GM12878 (cell line): ENCODE results near the gene CACNG4. TPM values are rescaled to one million over a fixed set of nuclear protein-coding genes. Genes with fewer than 3 reads are reported as not detected.

ENCODE experiments used
- ATAC-seq: fragments of 200-7000 bp; cut with Tn5 transposase; 3 replicates; pipeline ENCODE4 v1.9.1; 2020; ENCODE audit warnings: mild to moderate bottlenecking, moderate library complexity
- BruUV-seq: library from RNA; stranded (reverse); fragments of 400-500 nt; replicated peaks from 2 replicates; lab custom pipeline; 2021; lab: Mats Ljungman, UMichigan
- CTCF ChIA-PET: fragments of 300-600 bp; sonication (Branson Sonifier 250); formaldehyde crosslinking; extraction: SDS; loops from one replicate; lab custom pipeline; 2021; ENCODE audit warnings: inconsistent platforms; lab: Yijun Ruan, JAX
- POLR2A ChIA-PET: fragments of 350-600 bp; formaldehyde crosslinking; extraction: SDS; loops from one replicate; lab custom pipeline; 2021; ENCODE audit warnings: inconsistent platforms; lab: Charles Lee
- RAD21 ChIA-PET: fragments of 300-600 bp; sonication (Branson Sonifier 250); formaldehyde crosslinking; loops from one replicate; lab custom pipeline; 2023; ENCODE audit warnings: antibody characterized with exemption; ENCODE audit not compliant: unreplicated experiment; lab: Charles Lee
- SMC1A ChIA-PET: fragments of 300-600 bp; sonication (Branson Sonifier 250); formaldehyde crosslinking; loops from one replicate; lab custom pipeline; 2023; ENCODE audit not compliant: unreplicated experiment, uncharacterized antibody; lab: Charles Lee
- DNase-seq: peaks from one replicate; pipeline ENCODE4 v3.0.0-alpha.2; 2011; ENCODE audit warnings: low read depth, low spot score
- FAIRE-seq: peaks from 3 replicates; lab custom pipeline; 2011; peaks lifted over from hg19 to GRCh38; lab: Jason Lieb, UNC
- H2AFZ ChIP-seq: 2 replicates; pipeline ENCODE4 v1.6.0; 2011; ENCODE audit warnings: low read depth, low read length, control low read depth; ENCODE audit not compliant: control insufficient read depth
- H3K27ac ChIP-seq: 2 replicates; pipeline ENCODE4 v1.5.1; 2011; ENCODE audit warnings: control low read depth; ENCODE audit not compliant: control insufficient read depth, insufficient read depth
- H3K27me3 ChIP-seq, 2 experiments: replicated peaks in 1 of 2; 2 replicates each; pipeline versions ENCODE4 v1.6.0 to v1.6.1; 2011; ENCODE audit warnings: low read length in 1 of 2; ENCODE audit not compliant: control insufficient read depth in 2 of 2, insufficient read depth in 2 of 2
- H3K36me3 ChIP-seq, 2 experiments: 2 replicates each; pipeline ENCODE4 v1.5.1; 2011; ENCODE audit warnings: low read length in 1 of 2; ENCODE audit not compliant: control insufficient read depth in 2 of 2, insufficient read depth in 2 of 2
- H3K4me1 ChIP-seq: 2 replicates; pipeline ENCODE4 v1.6.1; 2011; ENCODE audit warnings: mild to moderate bottlenecking, low read length, moderate library complexity, mixed read lengths; ENCODE audit not compliant: control insufficient read depth, insufficient read depth
- H3K4me2 ChIP-seq: 2 replicates; pipeline ENCODE4 v1.6.0; 2011; ENCODE audit warnings: control low read depth; ENCODE audit not compliant: control insufficient read depth, insufficient read depth
- H3K4me3 ChIP-seq: fragments of 200-600 bp; sonication (generic); 2 replicates; pipeline ENCODE4 v1.5.1; 2016
- H3K79me2 ChIP-seq: 2 replicates; pipeline ENCODE4 v1.6.0; 2011; ENCODE audit warnings: low read length; ENCODE audit not compliant: control insufficient read depth, insufficient read depth
- H3K9ac ChIP-seq: 2 replicates; pipeline ENCODE4 v1.8.0; 2011; ENCODE audit warnings: low read length, control low read depth, mixed read lengths; ENCODE audit not compliant: control insufficient read depth, insufficient read depth
- H3K9me3 ChIP-seq: replicated peaks from 3 replicates; pipeline ENCODE4 v1.5.1; 2011; ENCODE audit warnings: mild to moderate bottlenecking, low read length; ENCODE audit not compliant: control insufficient read depth, insufficient read depth
- H4K20me1 ChIP-seq: 2 replicates; pipeline ENCODE4 v1.6.0; 2011; ENCODE audit not compliant: control insufficient read depth, insufficient read depth
- CUX1 ChIP-seq: IDR thresholded peaks from 2 replicates; pipeline ENCODE4 v1.6.1; 2012; ENCODE audit warnings: improper control_type of control experiment, low read depth, low read length; ENCODE audit not compliant: insufficient replicate concordance
- SIN3A ChIP-seq: IDR thresholded peaks from 2 replicates; pipeline ENCODE4 v1.6.1; 2012; ENCODE audit warnings: low read depth, low read length, improper control_type of control experiment
- ZBTB11 ChIP-seq: fragments of 450-650 bp; formaldehyde crosslinking; IDR thresholded peaks from 2 replicates; pipeline ENCODE4 v1.5.0; 2022; ENCODE audit warnings: mild to moderate bottlenecking, missing genetic modification characterization
- WGBS: methylation state at CpG from one replicate; pipeline ENCODE4 v1.1.6; 2016; ENCODE audit warnings: low lambda C conversion rate; ENCODE audit not compliant: insufficient replicate concordance, insufficient coverage; ENCODE audit errors: missing lambda C conversion rate; 5-methylcytosine and 5-hydroxymethylcytosine counted together
- in situ Hi-C: fragments of 300-500 bp; cut with MboI; formaldehyde crosslinking; loops from 9 replicates; pipeline ENCODE4 v1.14.3; 2018; ENCODE audit warnings: mixed read lengths
- intact Hi-C: fragments of 100-400 bp; cut with micrococcal nuclease; formaldehyde crosslinking; loops from one replicate; pipeline ENCODE4 v1.14.2; 2022; ENCODE audit not compliant: unreplicated experiment
- polyA plus RNA-seq, 11 experiments: library from polyadenylated mRNA; depleted of rRNA in 4 of 11; unstranded in 6 of 11; stranded (reverse) in 5 of 11; fragments of >200 nt; fragmentation: Nextera tagmentation in 4 of 11; fragmentation: Illumina TruSeq in 1 of 11; extraction: Ambion mirVana in 4 of 11; extraction: Trizol in 1 of 11; gene quantifications; 1 replicate in 1 of 11; 2 replicates in 10 of 11; pipeline versions ENCODE4 v1.2.1 to v1.2.3, GENCODE V29; 2011 to 2016; ENCODE audit warnings: inconsistent platforms in 2 of 11, missing spikeins in 2 of 11, low read depth in 1 of 11
- total RNA-seq, 4 experiments: library from RNA; depleted of rRNA in 3 of 4; stranded (reverse); fragments of >200 nt in 3 of 4; fragmentation: Illumina TruSeq in 1 of 4; extraction: Trizol in 1 of 4; gene quantifications; 2 replicates each; pipeline versions ENCODE4 v1.2.1 to v1.2.3, GENCODE V29; 2013 to 2021

CACNG4 gene
- total and polyA plus RNA-seq, 10 of the 15 experiments (the other 5 are each of a cell fraction or from before 2014, with no cell fraction given): 0.08 TPM; not detected in 8

GRCh38 chr17:66994930-66995535 is 30.5 kb downstream of the CACNG4 start:
- no peaks in the 10 kb centered on the region for H3K9me3 ChIP-seq
- intact Hi-C loops: no loop called here
- ChIA-PET SMC1A (no interaction called here), POLR2A (no interaction called here), RAD21 (no interaction called here), CTCF (no interaction called here)
- H3K27me3 ChIP-seq: no peaks in the 10 kb centered on the region
- BruUV-seq: no TSS peak
- TF ChIP-seq ZBTB11 (CRISPR knock-in tag) (no peak), SIN3A (no peak), CUX1 (no peak)
- no peak overlapping the region for H2AFZ ChIP-seq
- no peak overlapping the region for H3K27ac ChIP-seq
- FAIRE-seq (no peak), DNase-seq (no peak), ATAC-seq (no peak)
- H3K36me3 ChIP-seq: no peaks in the 10 kb centered on the region
- H3K9ac ChIP-seq: no peak overlapping the region
- no peak overlapping the region for H3K4me2 ChIP-seq
- H4K20me1 ChIP-seq: no peaks in the 10 kb centered on the region
- H3K79me2 ChIP-seq: no peaks in the 10 kb centered on the region
- H3K4me3 ChIP-seq: no peak overlapping the region
- in situ Hi-C loops: no loop called here
- 44% methylated on average over 12 of the region's 12 CpGs for WGBS
- H3K4me1 ChIP-seq: no peaks in the 10 kb centered on the region
